IMR-90 (cell line): ENCODE measurements around the gene TKFC. TPM values are rescaled to one million over a fixed set of nuclear protein-coding genes. Genes with fewer than 3 reads are reported as not detected.

Experiments used
- ATAC-seq: fragments of 200-7000 bp; cut with Tn5 transposase; 2 replicates; pipeline ENCODE4 v1.9.1; 2020; ENCODE audit warnings: low read depth, mild to moderate bottlenecking, moderate library complexity
- BruUV-seq: library from RNA; stranded (reverse); fragments of 400-500 nt; replicated peaks from 2 replicates; lab custom pipeline; 2021; lab: Mats Ljungman, UMichigan
- CTCF ChIA-PET: fragments of 300-600 bp; formaldehyde crosslinking; extraction: SDS; loops from one replicate; lab custom pipeline; 2021; ENCODE audit warnings: antibody characterized with exemption; lab: Yijun Ruan, JAX
- POLR2A ChIA-PET: fragments of 300-600 bp; sonication (Branson Sonifier 250); formaldehyde crosslinking; loops from one replicate; lab custom pipeline; 2022; ENCODE audit warnings: antibody characterized with exemption; ENCODE audit not compliant: unreplicated experiment; lab: Charles Lee
- DNase-seq: peaks from one replicate; pipeline ENCODE4 v3.0.0; 2013
- H2AFZ ChIP-seq: replicated peaks from 2 replicates; pipeline ENCODE3; 2013; ENCODE audit warnings: low read length, mild to moderate bottlenecking; ENCODE audit not compliant: poor library complexity
- H2AK5ac ChIP-seq: 2 replicates; pipeline ENCODE4 v1.6.1; 2013; ENCODE audit warnings: low read depth, low read length, inconsistent platforms
- H2AK9ac ChIP-seq: replicated peaks from 2 replicates; pipeline ENCODE3; 2013; ENCODE audit warnings: mild to moderate bottlenecking, low read depth, low read length, moderate library complexity; ENCODE audit not compliant: poor library complexity
- H2BK120ac ChIP-seq: 2 replicates; pipeline ENCODE4 v1.6.1; 2013; ENCODE audit warnings: low read depth, low read length, inconsistent platforms
- H2BK15ac ChIP-seq: 3 replicates; pipeline ENCODE4 v1.6.1; 2013; ENCODE audit warnings: low read depth, low read length, inconsistent platforms
- H2BK20ac ChIP-seq: 2 replicates; pipeline ENCODE4 v1.6.1; 2013; ENCODE audit warnings: low read depth, mild to moderate bottlenecking, inconsistent platforms, low read length, moderate library complexity
- H2BK5ac ChIP-seq: 2 replicates; pipeline ENCODE4 v1.6.1; 2013; ENCODE audit warnings: mild to moderate bottlenecking, low read depth, low read length, inconsistent platforms; ENCODE audit not compliant: poor library complexity, severe bottlenecking
- H3K14ac ChIP-seq: replicated peaks from 2 replicates; pipeline ENCODE4 v1.6.1; 2013; ENCODE audit warnings: low read depth, low read length, inconsistent platforms
- H3K18ac ChIP-seq: 2 replicates; pipeline ENCODE4 v1.6.1; 2013; ENCODE audit warnings: low read depth, low read length, control low read depth
- H3K23ac ChIP-seq: 2 replicates; pipeline ENCODE4 v1.6.1; 2013; ENCODE audit warnings: low read depth, low read length, inconsistent platforms
- H3K27ac ChIP-seq: 2 replicates; pipeline ENCODE4 v1.5.1; 2013; ENCODE audit warnings: mild to moderate bottlenecking, control low read depth, low read length; ENCODE audit not compliant: insufficient read depth
- H3K27me3 ChIP-seq: 2 replicates; pipeline ENCODE4 v1.6.1; 2013; ENCODE audit warnings: low read length; ENCODE audit not compliant: control insufficient read depth, insufficient read depth
- H3K36me3 ChIP-seq: 2 replicates; pipeline ENCODE4 v1.6.1; 2013; ENCODE audit warnings: low read length, mixed read lengths; ENCODE audit not compliant: control insufficient read depth, insufficient read depth
- H3K4ac ChIP-seq: 2 replicates; pipeline ENCODE4 v1.6.1; 2013; ENCODE audit warnings: low read depth, low read length, inconsistent platforms
- H3K4me1 ChIP-seq: 2 replicates; pipeline ENCODE4 v1.6.1; 2013; ENCODE audit warnings: low read length, mixed read lengths; ENCODE audit not compliant: control insufficient read depth, insufficient read depth
- H3K4me2 ChIP-seq: 2 replicates; pipeline ENCODE4 v1.6.1; 2013; ENCODE audit warnings: low read depth, mild to moderate bottlenecking, control low read depth, low read length, moderate library complexity
- H3K4me3 ChIP-seq: 2 replicates; pipeline ENCODE4 v1.5.1; 2013; ENCODE audit warnings: low read depth, mild to moderate bottlenecking, control low read depth, low read length, moderate library complexity; ENCODE audit not compliant: insufficient read depth
- H3K56ac ChIP-seq: 2 replicates; pipeline ENCODE4 v1.6.1; 2013; ENCODE audit warnings: low read length, inconsistent platforms; ENCODE audit not compliant: insufficient read depth; ENCODE audit errors: extremely low read depth
- H3K79me1 ChIP-seq, 2 experiments: 2 replicates each; pipeline ENCODE4 v1.6.1; 2013; ENCODE audit warnings: low read length in 2 of 2, inconsistent platforms in 1 of 2, low read depth in 1 of 2
- H3K9ac ChIP-seq: 2 replicates; pipeline ENCODE4 v1.6.1; 2013; ENCODE audit warnings: low read depth, low read length, control low read depth
- H3K9me1 ChIP-seq: 2 replicates; pipeline ENCODE4 v1.6.1; 2013; ENCODE audit warnings: low read length, inconsistent platforms; ENCODE audit not compliant: insufficient read depth
- H3K9me3 ChIP-seq: 2 replicates; pipeline ENCODE4 v1.6.1; 2013; ENCODE audit warnings: low read length; ENCODE audit not compliant: control insufficient read depth, insufficient read depth
- H4K20me1 ChIP-seq: 2 replicates; pipeline ENCODE4 v1.6.1; 2013; ENCODE audit warnings: low read length, inconsistent platforms; ENCODE audit not compliant: insufficient read depth
- H4K5ac ChIP-seq: 2 replicates; pipeline ENCODE4 v1.6.1; 2013; ENCODE audit warnings: mild to moderate bottlenecking, low read depth, low read length, control low read depth
- H4K8ac ChIP-seq, 2 experiments: 2 replicates each; pipeline ENCODE4 v1.6.1; 2013; ENCODE audit warnings: low read depth in 2 of 2, low read length in 2 of 2, control low read depth in 1 of 2, inconsistent platforms in 1 of 2
- H4K91ac ChIP-seq: 2 replicates; pipeline ENCODE4 v1.6.1; 2013; ENCODE audit warnings: low read depth, low read length, inconsistent platforms; ENCODE audit not compliant: insufficient read depth
- BHLHE40 ChIP-seq: fragments of 150-350 bp; IDR thresholded peaks from 2 replicates; pipeline ENCODE4 v1.6.1; 2016; ENCODE audit warnings: mild to moderate bottlenecking, low read depth, low read length
- CHD1 ChIP-seq: IDR thresholded peaks from 2 replicates; pipeline ENCODE4 v1.6.1; 2012; ENCODE audit warnings: low read depth, low read length, improper control_type of control experiment
- CTCF ChIP-seq: conservative IDR thresholded peaks from 2 replicates; pipeline ENCODE4 v1.5.1; 2012; ENCODE audit warnings: mild to moderate bottlenecking, low read depth, low read length, improper control_type of control experiment
- MAZ ChIP-seq: IDR thresholded peaks from 2 replicates; pipeline ENCODE4 v1.6.1; 2012; ENCODE audit warnings: low read depth, mild to moderate bottlenecking, low read length, improper control_type of control experiment, moderate library complexity, borderline replicate concordance
- MXI1 ChIP-seq: IDR thresholded peaks from 2 replicates; pipeline ENCODE4 v1.6.1; 2012; ENCODE audit warnings: low read depth, mild to moderate bottlenecking, low read length, moderate library complexity, borderline replicate concordance
- POLR2A ChIP-seq: IDR thresholded peaks from 2 replicates; pipeline ENCODE4 v1.6.1; 2012; ENCODE audit warnings: mild to moderate bottlenecking, low read depth, low read length
- RAD21 ChIP-seq: IDR thresholded peaks from 2 replicates; pipeline ENCODE4 v1.6.1; 2012; ENCODE audit warnings: low read length, improper control_type of control experiment
- WGBS, 2 experiments: methylation state at CpG; one replicate each; pipeline versions ENCODE4 v1.1.5 to v1.1.7; 2013; ENCODE audit warnings: missing lambda C conversion rate in 2 of 2; ENCODE audit not compliant: insufficient read length in 1 of 2; ENCODE audit errors: extremely low coverage in 2 of 2; 5-methylcytosine and 5-hydroxymethylcytosine counted together
- dilution Hi-C: fragments of 300-500 bp; cut with HindIII; formaldehyde crosslinking; loops from one replicate; pipeline ENCODE4 v1.14.3; 2018; ENCODE audit warnings: low sequenced_read_pairs; ENCODE audit not compliant: unreplicated experiment
- in situ Hi-C: fragments of 300-500 bp; cut with MboI; formaldehyde crosslinking; loops from 3 replicates; pipeline ENCODE4 v1.14.3; 2019; ENCODE audit warnings: low sequenced_read_pairs, inconsistent platforms, mixed read lengths
- intact Hi-C: fragments of 100-400 bp; cut with micrococcal nuclease; formaldehyde crosslinking; loops from 2 replicates; pipeline ENCODE4 v1.10.0; 2022
- polyA plus RNA-seq, 3 experiments: library from polyadenylated mRNA; depleted of rRNA; stranded (reverse); fragments of >200 nt; gene quantifications; 2 replicates each; pipeline ENCODE4 v1.2.3, GENCODE V29; 2012; ENCODE audit warnings: low replicate concordance in 1 of 3
- total RNA-seq: library from RNA; depleted of rRNA; stranded (reverse); fragments of >200 nt; gene quantifications from 2 replicates; pipeline ENCODE4 v1.2.3, GENCODE V29; 2012

TKFC gene
- total and polyA plus RNA-seq, 2 of the 4 experiments (the other 2 are of a cell fraction), result 10.4 to 30.8 TPM

- Histone ChIP-seq H3K4me2 (no peak overlapping the region), H3K9ac (no peak overlapping the region), H3K27ac (no peak overlapping the region), H3K23ac (no peak overlapping the region), H3K4me3 (no peak overlapping the region), H3K79me1 (peaks cover 30 to 46% of the 10 kb centered on the region in 2 experiments), H2BK5ac (no peak overlapping the region), H3K4ac (no peak overlapping the region), H4K91ac (no peak overlapping the region), H4K8ac (no peak overlapping the region), H3K27me3 (no peaks in the 10 kb centered on the region), H3K18ac (no peak overlapping the region), H2BK20ac (no peak overlapping the region), H3K36me3 (peaks cover 13% of the 10 kb centered on the region), H2AFZ (no peak overlapping the region), H2AK5ac (no peak overlapping the region), H2AK9ac (no peak overlapping the region), H3K4me1 (peaks cover 2% of the 10 kb centered on the region; the same call in 1 of the 2 replicates), H4K5ac (no peak overlapping the region), H4K20me1 (no peaks in the 10 kb centered on the region), H2BK15ac (no peak overlapping the region), H3K9me3 (no peaks in the 10 kb centered on the region), H3K56ac (no peak overlapping the region), H3K14ac (no peak overlapping the region), H3K9me1 (peaks cover 5% of the 10 kb centered on the region), H2BK120ac (no peak overlapping the region)
- ATAC-seq (no peak), DNase-seq (no peak)
- intact Hi-C loops (no loop called here), in situ Hi-C loops (no loop called here), dilution Hi-C loops (no loop called here)
- BruUV-seq, result no TSS peak
- TF ChIP-seq BHLHE40 (no peak), MXI1 (no peak), CTCF (no peak), POLR2A (no peak), CHD1 (no peak), MAZ (no peak), RAD21 (no peak)
- ChIA-PET POLR2A (no interaction called here), CTCF (no interaction called here)
- WGBS, 2 experiments, result 64% methylated on average over 1 of the region's 11 CpGs; no CpG with 5 or more reads in 1 of the 2 experiments
Observed at GRCh38 chr11:61358566-61358965, 25.5 kb downstream of the TKFC start.
